HuH-7.5 (cell line): ENCODE measurements around the gene C11orf86.
"Not testable (repeated sequence)": the region's sequence is repeated elsewhere in the genome, so short reads cannot be mapped to it uniquely, and the experiment has no call there.

Source experiments
- DNase-seq: peaks from one replicate; pipeline ENCODE4 v3.0.0; 2011; ENCODE audit warnings: low spot score

The C11orf86 gene, protein sequence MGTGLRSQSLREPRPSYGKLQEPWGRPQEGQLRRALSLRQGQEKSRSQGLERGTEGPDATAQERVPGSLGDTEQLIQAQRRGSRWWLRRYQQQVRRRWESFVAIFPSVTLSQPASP

DNA sequence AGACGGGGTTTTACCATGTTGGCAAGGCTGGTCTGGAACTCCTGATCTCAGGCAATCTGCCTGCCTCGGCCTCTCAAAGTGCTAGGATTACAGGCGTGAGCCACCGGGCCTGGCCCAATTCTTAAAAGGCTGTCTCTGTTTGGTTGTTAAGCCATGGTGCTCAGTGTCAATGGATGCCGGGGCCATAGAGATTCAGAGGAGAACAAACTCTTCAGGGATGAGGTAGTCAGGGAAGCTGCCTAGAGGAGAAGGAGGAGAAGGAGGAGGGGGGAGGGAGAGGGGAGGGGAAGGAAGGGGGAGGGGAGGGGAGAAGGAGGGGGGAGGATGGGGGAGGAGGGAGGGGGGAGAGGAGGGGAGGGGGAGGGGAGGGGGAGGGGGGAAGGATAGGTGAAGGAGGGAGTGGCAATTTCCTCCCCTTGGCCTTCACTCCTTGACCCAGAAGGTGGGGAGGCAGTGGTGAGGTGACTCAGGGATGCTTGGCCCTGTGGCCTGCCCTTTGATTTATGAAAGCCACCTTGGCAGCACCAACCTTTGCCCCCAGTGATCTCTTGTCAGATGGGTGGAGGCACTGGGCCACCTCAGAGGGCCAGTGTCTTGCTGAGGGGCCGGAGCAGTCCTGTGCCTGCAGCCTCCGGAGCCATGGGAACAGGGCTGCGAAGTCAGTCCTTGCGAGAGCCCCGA is at the start of gene C11orf86:
Gene C11orf86, plus strand, starts transcription at position 581 of the 681 bp plus-strand sequence. Its CDS starts 59 bp downstream, at position 640.
- DNase-seq: no peak

GRCh38 chr11:66929753-66930152 is 45.4 kb upstream of the C11orf86 start:
- no peak for DNase-seq

DNA sequence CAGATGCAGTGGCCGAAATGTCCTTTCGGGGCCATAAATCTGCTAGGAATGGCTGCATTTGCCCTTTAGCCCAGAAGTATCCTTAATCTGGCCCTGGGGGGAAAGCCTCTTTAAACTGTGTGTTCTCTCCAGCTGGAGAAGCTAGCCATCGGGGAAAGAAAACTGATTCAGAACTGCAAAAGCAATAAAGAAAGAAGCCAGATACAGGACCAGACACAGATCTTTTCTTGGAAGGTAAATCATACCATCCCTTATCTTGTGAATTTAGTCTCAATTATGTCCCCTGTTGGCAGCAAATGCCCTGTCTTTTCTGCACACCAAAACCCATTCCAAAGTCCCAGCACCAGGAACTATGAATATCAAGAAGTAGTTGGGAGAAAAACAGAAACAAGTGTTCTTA is 42.6 kb upstream of the C11orf86 start:
- no peak for DNase-seq

- no peak for DNase-seq
Measured at GRCh38 chr11:66933531-66933930, 41.6 kb upstream of the C11orf86 start.

DNA sequence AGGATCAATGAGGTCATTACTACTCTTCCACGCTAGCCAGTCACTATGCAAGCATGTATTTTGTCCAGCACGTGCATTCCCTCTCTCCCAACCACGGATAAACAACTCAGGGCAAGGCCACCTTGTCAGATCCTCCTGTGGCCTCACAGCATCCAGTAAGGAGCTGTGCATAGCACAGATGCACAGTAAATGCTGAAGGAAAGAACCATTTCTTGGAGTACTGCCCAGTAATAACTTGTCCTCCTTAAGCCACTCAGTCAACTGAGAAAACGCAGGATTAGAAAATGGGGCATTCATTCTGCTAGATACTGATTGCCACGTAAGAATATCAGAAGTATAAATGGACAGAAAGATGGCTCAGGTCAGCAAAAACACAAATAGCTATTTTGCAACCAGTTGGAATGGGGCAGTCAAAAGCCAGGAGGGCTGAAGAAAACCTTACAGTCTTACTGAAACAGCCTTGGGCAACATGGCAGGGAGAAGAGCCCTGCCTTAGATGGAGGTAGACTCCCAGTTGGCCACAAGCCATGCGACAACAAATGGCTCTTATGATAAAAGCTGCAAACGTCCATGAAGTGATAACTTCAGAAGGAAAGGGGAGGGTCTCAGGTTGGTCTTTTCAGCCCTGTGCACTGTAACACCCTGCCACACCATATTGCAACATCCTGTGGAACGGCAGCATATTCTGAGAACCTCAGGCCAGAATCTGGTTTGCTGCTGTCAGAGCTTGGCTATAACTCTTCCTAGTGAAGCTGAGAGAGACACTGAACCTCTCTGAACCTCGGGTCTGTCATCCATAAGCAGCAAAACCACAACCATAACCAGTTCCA is 39.9 kb upstream of the C11orf86 start:
- DNase-seq: no peak

DNA sequence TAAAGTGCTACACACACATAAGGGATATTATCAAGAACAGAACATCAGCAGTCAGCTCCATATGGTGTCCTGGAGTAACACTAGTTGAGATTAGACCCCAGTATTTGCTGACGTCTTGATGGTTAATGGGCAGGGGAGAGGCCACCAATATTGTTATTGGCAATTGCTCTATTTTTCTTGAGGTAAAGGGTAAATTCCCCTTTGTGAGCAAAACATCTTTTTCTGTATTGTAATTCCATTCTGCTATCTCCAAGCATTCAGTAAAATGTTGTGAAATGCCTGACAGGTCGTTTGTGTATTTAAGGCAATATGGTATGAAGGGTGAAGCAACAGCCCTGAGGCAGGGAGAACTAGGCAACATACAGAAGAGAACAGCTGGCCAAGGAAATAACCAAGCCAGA is 38.8 kb upstream of the C11orf86 start:
- peak; percentile 91 for DNase-seq

DNA sequence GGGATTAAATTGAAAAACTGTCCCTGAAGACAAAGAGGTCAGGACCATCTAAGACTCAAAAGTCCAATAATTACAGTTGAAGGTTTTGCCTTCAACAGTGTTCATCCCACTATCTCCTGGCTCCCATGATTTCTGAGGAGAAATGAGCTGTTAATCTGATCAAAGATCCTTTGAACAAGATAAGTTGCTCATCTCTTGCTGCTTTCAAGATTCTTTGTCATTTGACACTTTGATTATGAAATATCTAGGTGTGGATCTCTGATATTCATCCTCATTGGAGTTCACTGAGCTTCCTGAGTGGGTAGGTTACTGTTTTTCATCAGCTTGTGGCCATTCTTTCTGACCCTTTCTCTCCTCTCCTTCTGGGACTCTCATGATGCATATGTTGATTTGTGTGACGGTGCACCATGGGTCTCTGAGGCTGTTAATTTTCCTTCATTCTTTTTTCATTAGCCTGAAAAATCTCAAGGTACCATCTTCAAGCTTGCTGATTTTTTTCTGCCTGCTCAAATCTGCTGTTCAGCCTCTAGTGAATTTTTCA is 37.8 kb upstream of the C11orf86 start:
- DNase-seq: no peak

- no peak for DNase-seq
Measured at GRCh38 chr11:66938582-66939135, 36.4 kb upstream of the C11orf86 start.

DNA sequence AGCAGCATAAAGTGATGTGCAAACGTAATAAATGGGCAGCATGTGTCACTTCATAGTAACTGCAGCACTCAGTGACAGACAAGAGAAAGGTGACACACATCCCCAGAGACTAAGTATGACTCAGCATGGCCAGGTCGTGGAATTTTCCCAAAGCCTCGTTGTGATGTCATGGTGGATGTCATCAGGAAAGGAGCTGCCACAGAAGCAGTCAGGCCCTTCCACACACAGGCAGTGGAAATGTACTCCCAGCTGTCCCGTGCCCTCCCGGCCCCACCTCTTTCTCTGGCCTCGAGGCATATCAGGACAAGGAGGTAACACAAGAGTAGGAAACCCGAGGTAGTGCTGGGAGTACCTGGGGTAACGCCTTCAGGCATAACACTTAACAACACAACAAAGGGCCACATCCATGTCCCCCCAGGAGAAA is 25.0 kb upstream of the C11orf86 start:
- DNase-seq: peak; percentile 99

GRCh38 chr11:66951135-66951534 is 24.0 kb upstream of the C11orf86 start:
- DNase-seq: peak; percentile 73

DNA sequence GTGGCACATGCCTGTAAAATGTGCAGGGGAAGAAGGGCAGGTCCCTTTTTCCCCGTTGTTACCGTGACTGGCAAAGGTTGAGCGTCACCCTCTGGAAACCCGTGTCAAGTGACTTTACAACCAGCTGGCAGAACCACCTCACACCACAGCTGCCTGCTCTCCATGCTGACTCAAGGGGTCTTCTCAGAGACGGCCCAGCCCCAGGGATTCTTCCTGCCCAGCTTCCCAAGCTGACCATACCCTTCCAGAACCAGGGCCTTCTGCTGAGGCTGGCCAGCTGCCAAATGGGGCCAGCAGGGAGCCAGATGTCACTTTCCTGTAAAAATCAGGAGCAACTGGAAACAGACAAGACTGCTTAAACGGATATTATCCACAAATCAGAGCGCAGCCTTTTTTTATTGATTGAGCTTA is 23.2 kb upstream of the C11orf86 start:
- DNase-seq: no peak

DNA sequence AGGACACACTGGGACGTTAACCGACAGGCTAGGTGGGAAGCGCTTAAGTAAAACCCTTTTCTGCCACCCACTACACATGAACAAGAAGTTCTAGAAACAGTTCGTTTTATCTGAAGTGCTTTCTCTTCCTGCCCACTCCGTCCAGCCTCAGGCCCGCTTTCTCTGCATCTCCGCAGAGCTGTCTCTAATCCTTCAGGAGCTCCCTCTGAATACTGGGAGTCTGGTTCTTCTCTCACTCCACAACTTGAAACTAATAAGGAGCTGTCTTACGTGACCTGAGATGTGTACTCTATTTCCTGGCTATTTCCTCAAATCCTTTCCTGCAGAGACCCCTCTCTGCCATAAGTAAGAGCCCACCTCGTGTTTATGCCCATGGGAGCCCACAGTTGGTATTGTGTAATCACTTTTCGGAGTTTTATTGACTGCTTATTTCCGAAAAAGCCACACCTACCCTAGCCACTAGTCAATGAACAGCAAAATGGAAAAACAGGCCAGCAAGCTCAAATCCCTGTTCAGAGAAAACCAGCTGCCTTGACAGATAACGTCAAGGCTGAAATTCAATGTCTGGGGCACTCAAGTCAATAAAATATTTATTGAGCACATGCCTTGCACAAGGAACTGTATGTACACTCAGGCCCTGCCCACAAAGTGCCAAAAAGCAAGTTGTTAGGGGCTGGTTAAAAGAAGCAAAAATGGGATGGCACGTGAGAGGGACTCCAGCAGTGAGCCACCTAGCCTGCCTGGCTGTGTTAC is 21.8 kb upstream of the C11orf86 start:
- DNase-seq: no peak

DNA sequence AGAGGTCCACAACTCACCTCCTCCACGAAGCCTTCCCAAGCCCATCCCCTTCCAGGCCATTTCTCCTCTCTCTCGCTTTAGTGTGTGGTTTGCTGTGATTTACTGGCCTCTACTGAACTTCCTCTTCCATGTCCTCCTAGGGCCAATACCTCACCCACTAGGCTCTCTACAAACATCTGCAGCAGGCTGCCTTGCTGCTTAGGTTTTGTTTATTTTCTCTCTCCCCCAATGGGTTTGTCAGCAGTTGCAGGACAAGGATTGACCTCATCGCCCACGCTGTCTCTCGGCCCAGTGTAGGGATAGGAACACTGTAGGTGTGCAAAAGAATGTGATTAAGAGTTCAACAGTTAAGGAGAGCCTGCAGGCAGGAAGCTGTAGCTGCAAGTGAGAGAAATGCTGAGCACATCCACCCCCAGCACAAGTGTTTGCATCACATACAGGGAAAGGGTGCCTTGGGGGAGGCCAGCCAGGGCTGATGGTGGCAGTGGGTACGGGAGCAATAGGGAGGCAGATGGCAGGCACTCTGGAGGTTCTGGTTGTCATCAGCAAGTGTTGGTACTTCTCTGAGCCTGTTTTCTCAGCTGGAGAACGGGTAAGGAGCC is 18.3 kb upstream of the C11orf86 start:
- peak; percentile 87 for DNase-seq

DNA sequence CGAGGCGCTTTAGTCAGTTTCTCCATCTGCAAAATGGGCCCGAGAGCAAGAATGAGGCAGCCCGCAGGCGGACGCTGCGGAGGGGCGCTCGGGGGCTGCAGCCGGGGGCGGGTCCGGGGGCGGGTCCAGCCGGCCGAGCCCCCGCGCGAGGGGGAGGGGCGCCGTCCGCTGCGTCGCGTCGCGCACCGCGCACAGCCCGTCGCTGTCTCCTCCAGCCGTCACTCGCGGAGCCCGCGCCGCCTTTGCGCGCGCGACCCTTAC is 17.2 kb upstream of the C11orf86 start:
- DNase-seq: peak; percentile 98

- DNase-seq: peak; percentile 100
Measured at GRCh38 chr11:66958232-66958955, 16.7 kb upstream of the C11orf86 start, which contains the start of gene PC. Gene PC, minus strand, starts transcription at chr11:66958383. Its CDS starts 86,224 bp downstream, at chr11:66872159.

DNA sequence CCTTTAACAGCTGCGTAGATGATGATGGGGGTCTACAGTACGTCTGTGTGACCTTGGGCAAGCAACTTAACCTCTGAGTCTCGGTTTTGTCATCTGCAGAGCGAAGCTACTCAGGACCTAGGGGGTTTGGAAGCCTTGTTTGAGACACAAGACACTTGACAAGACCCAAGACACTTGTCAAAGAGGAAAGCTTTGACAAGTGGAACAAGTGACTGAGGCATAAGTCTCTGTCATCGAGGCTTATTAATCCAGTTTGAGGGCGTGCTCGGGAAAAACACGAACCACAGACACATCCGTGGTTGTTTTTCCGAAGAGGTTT is 16.2 kb upstream of the C11orf86 start:
- DNase-seq: peak; percentile 65

GRCh38 chr11:66961691-66962213 is 13.4 kb upstream of the C11orf86 start:
- DNase-seq: not testable (repeated sequence)

GRCh38 chr11:66962247-66962646 is 12.9 kb upstream of the C11orf86 start:
- DNase-seq: no peak

DNA sequence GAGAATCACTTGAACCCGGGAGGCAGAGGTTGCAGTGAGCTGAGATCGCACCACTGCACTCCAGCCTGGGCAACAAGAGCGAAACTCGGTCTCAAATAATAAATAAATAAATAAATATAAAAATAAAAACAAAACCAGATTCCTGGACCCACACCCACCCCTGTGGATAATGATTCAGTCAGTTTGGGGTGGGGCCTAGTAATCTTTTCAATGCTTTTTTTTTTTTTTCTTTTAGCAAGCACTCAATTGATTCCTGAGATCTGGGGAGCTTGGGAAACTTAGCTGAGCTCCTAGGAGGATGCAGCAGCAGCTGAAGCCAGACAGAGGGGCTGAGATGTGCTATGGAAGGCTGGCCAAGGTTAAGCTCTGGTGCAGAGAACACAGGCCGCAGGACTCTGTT is 12.3 kb upstream of the C11orf86 start:
- DNase-seq: no peak

DNA sequence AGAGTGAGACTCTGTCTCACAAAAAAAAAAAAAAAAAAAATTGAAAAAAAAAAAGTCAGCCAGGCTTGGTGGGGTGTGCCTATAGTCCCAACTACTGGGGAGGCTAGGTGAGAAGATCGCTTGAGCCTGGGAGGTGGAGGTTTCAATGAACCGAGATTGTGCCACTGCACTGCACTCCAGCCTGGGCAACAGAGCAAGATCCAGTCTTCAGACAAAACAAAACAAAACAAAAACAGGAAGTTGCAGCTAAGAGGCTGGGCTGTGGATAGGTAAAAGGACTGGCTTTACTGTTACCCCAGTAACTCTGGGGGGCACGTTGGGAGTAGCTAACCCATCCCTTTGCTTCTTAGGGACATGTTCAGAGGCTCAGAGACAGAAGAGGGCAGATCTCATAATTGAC is 10.6 kb upstream of the C11orf86 start:
- DNase-seq: no peak

DNA sequence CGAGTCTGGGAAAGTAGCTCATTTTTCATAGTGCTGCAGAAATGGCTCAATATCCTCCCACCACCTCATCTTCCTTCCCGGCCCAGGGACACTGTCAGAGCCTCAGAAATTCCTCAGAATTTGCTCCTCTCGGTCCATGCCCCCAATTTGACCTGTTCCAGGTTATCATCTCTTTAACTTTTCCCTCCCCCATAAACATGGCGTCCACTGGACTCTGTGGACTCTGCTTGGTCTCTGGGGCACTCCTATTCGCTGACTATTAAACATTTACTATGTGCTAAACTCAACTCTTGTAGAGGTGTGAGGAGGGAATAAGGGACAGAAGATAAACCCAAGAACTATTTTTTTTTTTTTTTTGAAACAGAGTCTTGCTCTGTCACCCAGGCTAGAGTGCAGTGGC is 8.8 kb upstream of the C11orf86 start:
- DNase-seq: no peak
